Measurements from ENCODE around the gene INPP5F.

GRCh38 chr10:119805702-119806230 lies 79.9 kb downstream of the INPP5F start:
- TF ChIP-seq POLR2A (IDR thresholded peaks at IDR 0.05) (no peak), EP300 (IDR thresholded peaks at IDR 0.05) (no peak)
- TF ChIP-seq, protein P1, sequence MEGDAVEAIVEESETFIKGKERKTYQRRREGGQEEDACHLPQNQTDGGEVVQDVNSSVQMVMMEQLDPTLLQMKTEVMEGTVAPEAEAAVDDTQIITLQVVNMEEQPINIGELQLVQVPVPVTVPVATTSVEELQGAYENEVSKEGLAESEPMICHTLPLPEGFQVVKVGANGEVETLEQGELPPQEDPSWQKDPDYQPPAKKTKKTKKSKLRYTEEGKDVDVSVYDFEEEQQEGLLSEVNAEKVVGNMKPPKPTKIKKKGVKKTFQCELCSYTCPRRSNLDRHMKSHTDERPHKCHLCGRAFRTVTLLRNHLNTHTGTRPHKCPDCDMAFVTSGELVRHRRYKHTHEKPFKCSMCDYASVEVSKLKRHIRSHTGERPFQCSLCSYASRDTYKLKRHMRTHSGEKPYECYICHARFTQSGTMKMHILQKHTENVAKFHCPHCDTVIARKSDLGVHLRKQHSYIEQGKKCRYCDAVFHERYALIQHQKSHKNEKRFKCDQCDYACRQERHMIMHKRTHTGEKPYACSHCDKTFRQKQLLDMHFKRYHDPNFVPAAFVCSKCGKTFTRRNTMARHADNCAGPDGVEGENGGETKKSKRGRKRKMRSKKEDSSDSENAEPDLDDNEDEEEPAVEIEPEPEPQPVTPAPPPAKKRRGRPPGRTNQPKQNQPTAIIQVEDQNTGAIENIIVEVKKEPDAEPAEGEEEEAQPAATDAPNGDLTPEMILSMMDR (IDR thresholded peaks at IDR 0.05), result no peak

Data from tibial nerve (tissue), 4 donors.